GM18526 (cell line): ENCODE data around the gene RGS8.

Experiments used
- POLR2A ChIP-seq: IDR thresholded peaks from 3 replicates; pipeline ENCODE4 v1.6.1; 2011; ENCODE audit not compliant: insufficient read length; ENCODE audit errors: extremely low read depth

Gene RGS8

GRCh38 chr1:182641561-182641960 lies 42.8 kb downstream of the RGS8 start:
- TF ChIP-seq POLR2A: no peak

DNA sequence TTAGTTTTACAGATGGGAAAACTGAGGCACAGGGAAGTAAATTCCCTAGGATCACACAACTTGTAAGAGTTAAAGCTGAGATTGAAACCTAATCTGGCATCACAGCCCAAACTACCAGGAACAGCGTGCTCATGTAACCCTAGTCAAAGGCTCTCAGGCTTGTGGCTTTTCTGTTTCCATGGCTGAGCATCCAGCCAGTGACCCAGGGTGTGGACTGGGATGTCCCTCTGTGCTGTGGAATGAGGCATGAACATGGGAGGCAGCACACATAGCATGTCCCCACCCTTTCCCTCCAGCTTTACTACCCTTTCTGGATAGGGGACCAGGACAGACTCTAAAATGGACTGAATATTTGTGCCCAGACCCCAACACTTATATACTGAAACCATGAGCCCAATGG lies 45.1 kb downstream of the RGS8 start:
- no peak for TF ChIP-seq POLR2A

- TF ChIP-seq POLR2A: no peak
Observed at GRCh38 chr1:182637769-182638168, 46.6 kb downstream of the RGS8 start.

DNA sequence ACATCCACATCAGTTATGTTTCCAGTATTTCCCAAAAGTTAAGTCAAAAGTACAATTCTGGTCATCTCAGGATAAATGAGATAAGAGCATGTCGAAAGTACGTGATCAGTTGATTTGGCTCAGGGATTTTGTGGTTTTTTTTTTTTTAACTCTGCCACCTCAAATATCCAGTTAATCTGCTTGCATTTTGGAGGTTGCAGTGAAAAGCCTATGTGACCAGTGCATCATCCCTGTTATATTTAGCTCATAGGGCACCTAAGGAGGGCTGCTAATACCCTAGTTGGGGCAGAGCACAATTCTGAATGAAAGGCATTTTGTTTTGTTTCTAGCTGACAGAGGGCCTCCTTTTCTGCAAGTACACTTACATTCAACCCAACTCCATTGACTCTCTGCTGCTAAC lies 48.5 kb downstream of the RGS8 start:
- no peak for TF ChIP-seq POLR2A
